Astrocyte (in vitro differentiated cells and primary cell): Measurements from ENCODE around the gene HTR4.

ENCODE experiments used
- CTCF ChIP-seq: IDR thresholded peaks from 2 replicates; pipeline ENCODE4 v1.5.1; 2011; ENCODE audit warnings: low read depth, mild to moderate bottlenecking, inconsistent platforms, low read length, moderate library complexity; ENCODE audit not compliant: insufficient read depth
- EZH2 ChIP-seq: IDR thresholded peaks from 2 replicates; pipeline ENCODE4 v1.6.1; 2012; ENCODE audit warnings: mild to moderate bottlenecking, low read length, inconsistent platforms; ENCODE audit not compliant: insufficient read depth

GRCh38 chr5:148445578-148445977, 208.7 kb downstream of the HTR4 start:
- TF ChIP-seq CTCF: no peak
- no peak for TF ChIP-seq EZH2
